ENCODE measurements around the gene TXNRD3.

TXNRD3 gene

GRCh38 chr3:126661532-126662364 is 6.8 kb upstream of the TXNRD3 start:
- DNase-seq (ENCODE audit: low spot score) = no peak
- in situ Hi-C loops (cut with MboI; ENCODE audit: low sequenced_read_pairs, unreplicated experiment) = no loop called here
- no peak for TF ChIP-seq CTCF (IDR thresholded peaks at IDR 0.05; ENCODE audit: borderline replicate concordance, control extremely low read depth, extremely low read depth, insufficient read depth, missing control alignments)

- in situ Hi-C loops (cut with MboI; ENCODE audit: low sequenced_read_pairs, unreplicated experiment) = no loop called here
- DNase-seq (ENCODE audit: low spot score) = no peak
- TF ChIP-seq CTCF (IDR thresholded peaks at IDR 0.05; ENCODE audit: borderline replicate concordance, control extremely low read depth, extremely low read depth, insufficient read depth, missing control alignments) = no peak
Observed at GRCh38 chr3:126659915-126660886, 5.3 kb upstream of the TXNRD3 start.

GRCh38 chr3:126658584-126658983 is 3.7 kb upstream of the TXNRD3 start:
- no peak for DNase-seq (ENCODE audit: low spot score)

GRCh38 chr3:126657901-126658300 is 3.0 kb upstream of the TXNRD3 start:
- DNase-seq (ENCODE audit: low spot score) = no peak
- in situ Hi-C loops (cut with MboI; ENCODE audit: low sequenced_read_pairs, unreplicated experiment) = no loop called here

More at GRCh38 chr3:126658584-126658983, 3.7 kb upstream of the TXNRD3 start:
- no peak for TF ChIP-seq CTCF (IDR thresholded peaks at IDR 0.05; ENCODE audit: borderline replicate concordance, control extremely low read depth, extremely low read depth, insufficient read depth, missing control alignments)
- in situ Hi-C loops (cut with MboI; ENCODE audit: low sequenced_read_pairs, unreplicated experiment) = no loop called here

GRCh38 chr3:126656371-126657134 is 1.6 kb upstream of the TXNRD3 start:
- no peak for TF ChIP-seq CTCF (IDR thresholded peaks at IDR 0.05; ENCODE audit: borderline replicate concordance, control extremely low read depth, extremely low read depth, insufficient read depth, missing control alignments)

More at GRCh38 chr3:126657901-126658300, 3.0 kb upstream of the TXNRD3 start:
- no peak for TF ChIP-seq CTCF (IDR thresholded peaks at IDR 0.05; ENCODE audit: borderline replicate concordance, control extremely low read depth, extremely low read depth, insufficient read depth, missing control alignments)

GRCh38 chr3:126655887-126656286 is 963 bp upstream of the TXNRD3 start:
- no peak for TF ChIP-seq CTCF (IDR thresholded peaks at IDR 0.05; ENCODE audit: borderline replicate concordance, control extremely low read depth, extremely low read depth, insufficient read depth, missing control alignments)
- in situ Hi-C loops (cut with MboI; ENCODE audit: low sequenced_read_pairs, unreplicated experiment) = no loop called here

More at GRCh38 chr3:126656371-126657134, 1.6 kb upstream of the TXNRD3 start:
- in situ Hi-C loops (cut with MboI; ENCODE audit: low sequenced_read_pairs, unreplicated experiment) = no loop called here
- no peak for DNase-seq (ENCODE audit: low spot score)

More at GRCh38 chr3:126655887-126656286, 963 bp upstream of the TXNRD3 start:
- DNase-seq (ENCODE audit: low spot score) = no peak

Data from GM13976 (cell line).